Cerebellar nuclear complex (tissue), 1 donor: ENCODE measurements around the gene IPO8.
"Not testable (repeated sequence)": the region's sequence is repeated elsewhere in the genome, so short reads cannot be mapped to it uniquely, and the experiment has no call there.

Source experiments
- DNase-seq, 2 experiments: peaks; one replicate each; lab custom pipeline; 2025; lab: John Stamatoyannopoulos, UW

IPO8 gene

GRCh38 chr12:30691122-30691879 lies 4.4 kb downstream of the IPO8 start:
- no peak for DNase-seq

DNA sequence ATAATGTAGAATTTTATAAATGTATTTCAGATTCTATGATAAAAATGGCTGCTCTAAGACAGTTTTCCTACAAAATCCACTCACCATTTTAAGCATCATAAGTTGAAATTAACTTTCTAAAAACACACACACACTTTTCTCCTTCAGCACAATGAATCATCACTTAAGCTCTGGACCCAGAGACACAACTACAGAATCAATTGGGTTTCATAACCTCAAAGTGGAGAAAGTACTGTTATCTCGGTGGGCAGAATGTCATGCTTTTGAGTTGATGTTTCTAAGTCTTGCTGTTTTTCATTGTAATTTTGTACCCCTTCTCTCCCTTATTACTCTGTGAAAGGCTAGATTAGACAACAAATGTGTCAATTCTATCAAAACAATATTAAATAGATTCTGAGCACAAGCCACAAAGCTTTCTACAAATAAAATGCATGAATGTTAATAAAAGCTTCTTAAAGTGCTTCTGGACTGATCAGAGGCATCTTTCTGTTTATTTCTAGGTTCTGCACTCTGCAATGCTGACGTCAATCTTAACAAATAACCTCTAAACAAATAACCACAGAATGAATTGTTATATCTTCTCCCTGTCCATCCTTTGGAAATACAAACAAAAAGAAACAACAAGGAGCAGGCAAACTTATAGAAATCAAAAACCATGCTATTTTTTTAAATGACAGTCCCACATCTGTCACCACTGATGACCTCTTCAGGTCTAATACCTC lies 8.2 kb downstream of the IPO8 start:
- no peak for DNase-seq

DNA sequence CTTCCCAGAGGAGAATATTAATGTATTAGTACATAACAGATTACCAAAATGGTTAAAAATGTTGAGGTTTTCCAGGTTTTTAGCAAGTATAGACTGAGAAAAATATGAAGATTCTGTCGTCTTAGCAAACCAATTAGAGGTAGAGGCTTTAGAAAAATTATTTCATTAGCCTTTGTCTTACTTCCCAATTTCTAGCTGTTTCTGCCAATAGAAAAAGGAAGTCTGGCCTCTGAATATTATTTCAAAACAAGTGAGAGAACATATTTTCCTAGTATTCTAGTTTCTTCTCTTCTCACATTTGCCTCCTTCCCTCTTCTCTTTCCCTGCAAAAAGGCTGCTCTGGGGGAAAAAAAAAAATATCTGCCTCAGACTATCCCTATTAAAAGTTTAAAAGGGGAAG lies 16.4 kb downstream of the IPO8 start:
- DNase-seq: no peak

GRCh38 chr12:30678221-30678620 lies 17.4 kb downstream of the IPO8 start:
- no peak for DNase-seq

- DNase-seq: no peak
These were observed 34.5 kb downstream of the IPO8 start for GRCh38 chr12:30661210-30661609.

GRCh38 chr12:30652034-30652696 lies 43.5 kb downstream of the IPO8 start:
- no peak for DNase-seq

GRCh38 chr12:30646821-30647220 lies 48.8 kb downstream of the IPO8 start:
- DNase-seq: no peak

- no peak for DNase-seq
These were observed 52.3 kb downstream of the IPO8 start for GRCh38 chr12:30643366-30643765.

DNA sequence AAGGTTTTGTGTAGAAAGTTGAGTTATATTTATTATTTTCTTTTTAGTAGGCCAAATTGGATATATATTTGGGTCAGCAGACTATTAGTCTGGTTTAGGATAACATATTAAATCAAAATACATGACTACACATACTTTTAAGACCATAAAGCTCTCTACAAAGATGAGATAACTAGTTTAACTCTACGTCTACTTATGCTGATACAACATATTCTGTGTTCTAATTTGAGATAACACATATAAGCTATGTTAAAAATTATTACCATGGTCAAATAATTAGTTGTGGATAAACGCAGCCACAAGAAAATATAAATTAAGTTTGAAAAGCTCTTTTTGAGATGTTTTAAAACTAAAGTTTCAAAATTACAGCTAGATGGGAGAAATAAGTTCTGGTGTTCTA lies 55.3 kb downstream of the IPO8 start:
- DNase-seq: no peak

DNA sequence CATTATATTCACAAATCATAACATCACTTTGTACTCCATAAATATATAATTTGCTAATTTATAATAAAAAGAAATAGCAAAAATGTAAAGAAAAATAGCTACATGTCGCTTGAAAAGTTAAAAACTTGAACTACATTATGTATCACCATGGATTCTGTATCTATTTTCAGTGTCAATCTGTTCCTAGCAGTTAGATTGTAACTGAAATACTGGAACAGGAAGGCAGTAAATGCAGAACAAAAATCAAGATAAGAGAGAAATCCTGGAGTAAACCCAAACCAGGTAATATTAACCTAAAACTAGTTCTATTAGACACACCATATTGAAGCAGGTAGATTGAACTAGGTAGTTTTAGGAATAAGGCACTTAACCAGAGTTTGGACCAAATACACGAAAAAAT lies 60.3 kb downstream of the IPO8 start:
- no peak for DNase-seq

- DNase-seq: no peak
These were observed 63.9 kb downstream of the IPO8 start for GRCh38 chr12:30631740-30632139.

GRCh38 chr12:30630979-30631285 lies 64.7 kb downstream of the IPO8 start:
- no peak for DNase-seq

DNA sequence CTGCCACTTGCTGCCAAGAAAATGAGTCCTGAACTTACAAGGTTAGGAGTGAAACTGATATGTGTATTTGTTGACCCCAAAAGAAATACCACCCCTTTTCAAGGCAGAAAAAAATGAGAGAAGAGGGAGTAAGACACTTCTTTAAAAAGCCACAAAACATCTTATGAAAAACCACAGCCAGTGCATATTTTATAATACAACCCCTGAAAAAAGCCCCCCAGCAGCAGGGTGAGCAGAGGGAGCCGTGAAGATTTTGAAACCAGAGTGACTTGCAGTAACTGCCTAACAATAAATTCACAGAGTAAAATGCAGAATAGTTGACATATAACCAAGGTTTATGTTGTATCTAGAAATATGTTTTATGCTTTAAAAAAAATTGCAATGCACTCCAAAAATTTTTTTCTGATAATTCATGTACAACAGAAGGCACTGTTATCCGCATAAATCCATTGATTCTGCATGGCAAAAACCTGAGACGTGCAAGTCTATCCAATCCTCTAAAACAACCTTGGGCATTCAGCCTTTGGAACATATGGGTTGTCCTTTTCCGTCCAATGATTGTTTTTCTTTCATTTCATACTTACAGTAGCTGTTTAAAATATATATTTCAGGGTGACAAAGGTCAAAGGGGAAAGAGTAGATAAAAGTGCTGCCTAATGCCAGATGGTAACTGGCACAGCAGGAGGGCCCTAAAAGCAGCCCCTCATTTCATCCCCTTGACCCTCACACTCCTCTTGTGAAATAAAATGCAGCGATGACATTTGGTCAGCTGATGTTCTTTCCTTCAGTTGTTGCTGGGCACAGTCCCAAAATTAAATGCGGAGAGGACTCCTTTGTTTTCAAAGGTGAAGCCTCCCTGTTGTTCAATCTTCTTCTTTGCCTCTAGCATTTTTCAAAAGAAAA lies 65.3 kb downstream of the IPO8 start:
- no peak for DNase-seq

- no peak for DNase-seq
These were observed 68.8 kb downstream of the IPO8 start for GRCh38 chr12:30626847-30627246.

DNA sequence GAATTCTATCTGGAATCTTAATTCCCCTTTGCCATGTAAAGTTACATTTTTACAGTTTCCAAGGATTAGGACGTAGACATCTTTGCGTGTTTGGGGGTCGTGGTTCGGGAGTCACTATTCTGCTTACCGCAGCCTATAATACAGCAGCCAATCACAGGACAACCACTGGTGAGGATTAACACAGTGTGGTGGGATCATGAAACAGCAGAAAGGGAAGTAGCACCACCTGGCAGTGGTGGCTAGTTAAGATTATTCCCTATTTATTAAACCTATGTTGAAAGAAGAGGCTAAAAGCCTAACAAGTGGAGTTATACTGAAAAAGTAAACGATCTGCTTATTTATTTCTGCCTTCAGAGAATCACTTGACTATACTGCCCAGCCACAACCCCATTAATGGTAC lies 71.7 kb downstream of the IPO8 start:
- DNase-seq: no peak

DNA sequence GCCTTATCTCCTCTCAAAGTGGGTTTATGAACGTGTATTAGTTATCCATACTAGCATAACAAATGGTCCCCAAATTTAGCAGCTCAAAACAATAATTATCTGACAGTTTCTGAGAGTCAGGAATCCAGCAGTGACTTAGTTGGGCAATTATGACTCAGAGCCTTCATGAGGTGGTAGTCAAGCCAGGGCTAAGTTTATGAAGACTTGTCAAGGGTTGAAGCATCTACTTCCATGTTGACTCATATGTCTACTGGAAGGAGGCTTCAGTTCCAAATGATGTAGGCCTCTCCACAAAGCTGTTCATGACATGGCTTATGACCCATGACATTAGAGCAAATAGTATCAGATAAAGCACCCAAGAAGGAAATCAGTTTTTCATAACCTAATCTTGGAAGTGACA lies 73.2 kb downstream of the IPO8 start:
- no peak for DNase-seq

GRCh38 chr12:30621663-30622241 lies 73.9 kb downstream of the IPO8 start:
- not testable (repeated sequence) for DNase-seq

- DNase-seq: no peak
These were observed 78.2 kb downstream of the IPO8 start for GRCh38 chr12:30617346-30618016.

GRCh38 chr12:30614031-30614430 lies 81.6 kb downstream of the IPO8 start:
- no peak for DNase-seq

DNA sequence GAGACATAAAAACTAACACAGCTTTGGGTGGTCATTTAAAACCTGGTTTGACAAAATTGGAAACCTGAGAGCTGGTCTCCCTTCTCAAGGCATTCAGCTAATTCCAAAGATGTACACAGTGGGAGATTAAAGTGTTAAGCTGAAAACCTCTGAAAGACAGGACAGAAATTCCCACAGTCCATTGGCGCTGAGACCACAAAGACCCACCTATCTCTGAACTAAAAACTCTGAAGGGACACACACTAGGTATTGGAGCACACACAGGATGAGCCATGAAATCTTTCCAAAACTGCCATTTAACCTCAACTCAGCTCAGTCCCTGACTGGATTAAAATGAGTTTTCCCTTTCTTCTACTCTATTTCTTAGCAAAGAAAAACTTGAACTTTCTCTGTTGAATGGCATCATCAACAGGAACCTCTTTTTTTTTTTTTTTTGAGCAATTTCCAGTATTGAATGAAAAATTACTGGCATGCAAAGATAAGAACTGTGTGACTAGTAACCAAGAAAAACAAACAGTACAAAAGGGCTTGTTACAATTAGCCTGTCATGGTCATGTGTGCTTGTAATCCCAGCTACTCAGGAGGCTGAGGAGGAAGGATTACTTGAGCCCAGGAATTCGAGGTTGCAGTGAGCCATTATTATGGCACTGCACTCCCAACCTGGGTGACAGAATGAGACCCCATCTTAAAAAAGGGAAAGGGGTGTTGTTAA lies 82.4 kb downstream of the IPO8 start:
- no peak for DNase-seq

GRCh38 chr12:30610718-30611117 lies 85.0 kb downstream of the IPO8 start:
- DNase-seq: no peak
